HL-60 (cell line): ENCODE results near the gene MSH4.
"Not testable (repeated sequence)": the region's sequence is repeated elsewhere in the genome, so short reads cannot be mapped to it uniquely, and the experiment has no call there.

ENCODE experiments used
- DNase-seq, 2 experiments: peaks; one replicate each; pipeline ENCODE4 v3.0.0-alpha.2; 2010 to 2020; ENCODE audit warnings: low read depth in 1 of 2, low spot score in 1 of 2
- H3K27ac ChIP-seq: fragments of 250-450 bp; sonication (Bioruptor Pico); replicated peaks from 2 replicates; pipeline ENCODE4 v1.5.1; 2020; ENCODE audit warnings: mild to moderate bottlenecking, moderate library complexity
- H3K27me3 ChIP-seq: fragments of 250-450 bp; sonication (Bioruptor Pico); 2 replicates; pipeline ENCODE4 v1.5.1; 2021; ENCODE audit warnings: mild to moderate bottlenecking, moderate library complexity; ENCODE audit not compliant: insufficient read depth, poor library complexity, severe bottlenecking
- H3K4me3 ChIP-seq: replicated peaks from 2 replicates; pipeline ENCODE4 v1.5.1; 2011; ENCODE audit warnings: mild to moderate bottlenecking, control low read depth, low read length; ENCODE audit not compliant: insufficient read depth
- CTCF ChIP-seq: IDR thresholded peaks from one replicate; pipeline ENCODE4 v1.5.1; 2011; ENCODE audit warnings: low read length, control low read depth, inconsistent platforms; ENCODE audit not compliant: insufficient read depth
- GABPA ChIP-seq: IDR thresholded peaks from 2 replicates; pipeline ENCODE4 v1.6.1; 2012; ENCODE audit warnings: low read depth
- POLR2AphosphoS5 ChIP-seq: IDR thresholded peaks from 2 replicates; pipeline ENCODE4 v1.6.1; 2012; ENCODE audit warnings: low read depth
- REST ChIP-seq: IDR thresholded peaks from 2 replicates; pipeline ENCODE4 v1.6.1; 2012; ENCODE audit warnings: low read depth; ENCODE audit not compliant: insufficient replicate concordance
- SPI1 ChIP-seq: IDR thresholded peaks from 2 replicates; pipeline ENCODE4 v1.6.1; 2012; ENCODE audit warnings: low read depth, mild to moderate bottlenecking, borderline replicate concordance

MSH4 gene

DNA sequence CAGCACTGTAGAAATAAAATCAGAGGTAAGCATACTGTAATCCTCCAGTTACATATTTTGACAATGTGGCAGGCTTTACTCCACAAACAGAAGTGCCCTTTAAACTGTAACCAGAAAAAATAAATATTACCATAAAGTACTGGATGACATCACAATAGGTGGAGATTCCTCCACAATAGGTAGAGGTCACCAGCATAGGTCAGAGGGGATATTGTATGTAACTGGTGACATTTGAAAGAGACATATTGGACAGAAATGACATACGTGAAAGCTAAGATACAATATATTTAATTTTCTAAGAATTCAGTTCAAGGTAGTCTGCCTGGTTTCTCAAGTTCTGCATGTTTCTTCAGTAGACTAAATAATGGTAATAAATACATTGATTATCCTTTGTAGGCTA is 135.6 kb downstream of the MSH4 start, which contains the start of gene ASB17:
ASB17 (minus strand) TSS at position 101 of the 400 bp plus-strand sequence. CDS start 113 bp downstream, outside the sequence.
- TF ChIP-seq POLR2AphosphoS5 = no peak
- TF ChIP-seq GABPA = no peak
- no peak for TF ChIP-seq CTCF
- TF ChIP-seq SPI1 = no peak
- TF ChIP-seq REST = no peak
- H3K27ac ChIP-seq = no peak within 1 kb of the TSS
- DNase-seq = no peak
- H3K27me3 ChIP-seq = no peaks in the 10 kb centered on the region
- H3K4me3 ChIP-seq = no peak within 1 kb of the TSS

GRCh38 chr1:75937034-75937433 is 140.4 kb downstream of the MSH4 start:
- no peak for TF ChIP-seq CTCF
- TF ChIP-seq POLR2AphosphoS5 = no peak
- TF ChIP-seq REST = no peak
- TF ChIP-seq SPI1 = no peak
- no peak for TF ChIP-seq GABPA
- no peaks in the 10 kb centered on the region for H3K27me3 ChIP-seq
- DNase-seq = no peak
- H3K4me3 ChIP-seq = no peak overlapping the region
- no peak overlapping the region for H3K27ac ChIP-seq

DNA sequence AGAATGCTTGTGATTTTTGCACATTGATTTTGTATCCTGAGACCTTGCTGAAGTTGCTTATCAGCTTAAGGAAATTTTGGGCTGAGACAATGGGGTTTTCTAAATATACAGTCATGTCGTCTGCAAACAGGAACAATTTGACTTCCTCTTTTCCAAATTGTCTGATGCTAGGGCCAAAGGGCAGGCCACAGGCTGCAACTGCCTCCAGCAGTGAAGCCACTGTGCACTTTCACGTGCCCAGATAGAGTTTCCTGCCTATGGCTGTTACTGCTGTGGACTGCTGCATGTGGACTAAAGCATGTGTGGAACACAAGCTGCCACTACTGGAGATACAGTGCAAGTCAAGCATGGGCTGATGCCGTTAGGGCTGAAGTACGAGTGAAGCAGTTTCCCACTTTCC is 146.4 kb downstream of the MSH4 start:
- peak in 1 of 2 experiments; percentile 85 for DNase-seq
- TF ChIP-seq GABPA (peak; percentile 7; the same call in 1 of the 2 replicates), SPI1 (peak; percentile 95), REST (peak; percentile 26), POLR2AphosphoS5 (peak; percentile 88)
- peak overlapping the region; percentile 88 for H3K27ac ChIP-seq

More for the DNA sequence above, 146.4 kb downstream of the MSH4 start:
- H3K4me3 ChIP-seq, H3K27me3 ChIP-seq: not testable (repeated sequence)
